Hepatocyte (in vitro differentiated cells): ENCODE data around the gene SLC9A7.

Experiments
- CTCF ChIP-seq: fragments of 200-600 bp; sonication (generic); IDR thresholded peaks from 2 replicates; pipeline ENCODE4 v1.5.1; 2016; ENCODE audit warnings: antibody characterized with exemption, mild to moderate bottlenecking; ENCODE audit not compliant: poor library complexity
- EZH2 ChIP-seq: fragments of 200-600 bp; sonication (generic); IDR thresholded peaks from 2 replicates; pipeline ENCODE4 v1.6.1; 2016; ENCODE audit warnings: antibody characterized with exemption, mild to moderate bottlenecking, borderline replicate concordance

- no peak for TF ChIP-seq CTCF
- TF ChIP-seq EZH2 = no peak
Measured at GRCh38 chrX:46574774-46575381, 184.0 kb downstream of the SLC9A7 start.
